ENCODE results near the gene SAMD13. TPM values are rescaled to one million over a fixed set of nuclear protein-coding genes. Genes with fewer than 3 reads are reported as not detected.

SAMD13 gene
- total RNA-seq, 1 donor from 2014 or later, result 1.0 TPM

DNA sequence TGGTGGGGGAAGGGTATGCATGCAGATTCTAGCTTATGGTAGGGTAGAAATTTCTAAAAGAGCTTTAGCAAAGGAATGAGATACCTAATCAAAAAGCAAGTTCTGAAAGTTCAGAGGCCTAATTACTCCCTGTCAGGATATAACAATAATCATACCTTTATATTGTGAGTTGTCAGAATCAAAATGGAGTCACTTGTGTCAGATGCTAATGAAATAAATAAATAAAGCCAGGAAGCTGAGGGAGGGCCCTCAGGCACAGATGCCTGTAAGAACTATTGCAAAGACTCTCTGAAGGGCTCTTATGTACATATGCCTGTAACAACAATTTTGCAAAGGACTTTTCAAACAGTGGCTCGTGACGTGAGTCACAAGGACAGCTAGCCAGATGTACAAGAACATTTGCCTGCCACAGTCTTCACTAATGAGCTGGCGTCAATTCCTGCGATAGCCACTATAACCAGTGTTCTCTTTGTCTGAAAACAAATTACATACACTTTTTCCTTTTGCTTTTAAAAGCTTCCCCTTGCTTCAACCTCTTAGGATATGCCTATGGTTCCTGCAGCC, 69.4 kb downstream of the SAMD13 start:
- DNase-seq (ENCODE audit: low read depth in 2 of 2), result peak in 1 of 2 donors; percentile 8

DNA sequence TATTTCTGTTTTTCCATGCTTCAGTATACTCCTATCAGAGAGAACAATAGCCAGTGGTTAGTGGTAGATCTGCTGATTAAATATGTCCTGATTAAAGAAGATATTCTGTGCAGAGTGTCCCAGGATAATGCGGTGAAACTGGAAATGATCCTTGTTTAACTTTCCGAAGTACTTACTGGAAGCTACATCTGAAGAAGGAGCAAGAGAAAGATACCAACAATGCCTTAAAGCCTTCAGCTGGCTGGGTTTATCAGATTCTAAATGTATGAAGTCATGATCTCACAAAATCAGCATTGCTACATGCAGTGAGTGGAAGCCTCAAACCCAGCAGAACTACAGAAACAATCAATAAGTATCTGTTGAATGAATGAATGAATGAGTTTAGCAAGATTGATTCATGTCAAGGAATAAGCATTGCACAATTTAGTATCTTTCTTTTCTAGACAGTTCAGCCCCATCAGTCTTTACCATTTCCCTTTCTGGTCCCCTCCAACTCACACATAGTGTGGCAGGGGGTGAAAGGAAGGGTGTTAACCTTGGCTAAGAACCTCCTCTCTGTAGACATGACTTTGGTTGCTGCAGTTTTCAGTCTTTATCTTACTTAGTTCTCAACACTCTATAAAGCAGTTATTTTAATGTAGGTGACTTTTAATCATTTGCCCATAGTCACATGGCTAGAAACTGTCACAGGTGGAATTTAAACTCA, 72.1 kb downstream of the SAMD13 start:
- no peak for DNase-seq (ENCODE audit: low read depth in 2 of 2)

DNA sequence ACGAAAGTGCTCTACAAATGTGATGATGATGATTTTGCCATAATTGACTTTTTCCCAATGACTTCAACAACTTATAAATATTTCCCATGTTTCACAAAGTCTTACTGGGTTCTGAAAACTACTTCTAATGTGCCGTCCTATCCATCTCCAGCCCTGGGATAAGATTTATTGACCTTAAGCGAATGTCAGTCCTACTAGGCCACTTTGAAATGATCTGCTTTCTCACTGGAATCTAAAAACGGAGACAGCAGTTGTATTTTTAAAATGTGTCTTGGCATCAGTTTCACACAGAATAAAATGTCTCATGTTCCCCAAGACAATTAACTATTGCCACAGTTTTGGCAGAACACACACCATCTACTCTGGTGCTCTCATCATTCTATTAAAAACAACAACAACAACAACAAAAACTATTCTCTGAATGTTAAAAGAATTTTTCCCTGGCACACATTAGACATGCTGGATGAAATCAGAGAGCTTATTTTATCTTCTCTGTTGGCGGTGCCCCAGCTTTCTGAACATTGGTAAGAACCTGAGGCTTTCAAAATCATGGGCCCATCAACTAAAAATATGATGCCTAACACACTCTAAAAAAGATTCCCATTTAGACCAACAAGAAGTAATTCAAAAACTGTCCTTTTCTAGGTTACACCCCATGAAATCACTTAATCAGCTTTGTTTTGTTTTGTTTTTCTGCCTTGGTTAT, 73.6 kb downstream of the SAMD13 start:
- DNase-seq (ENCODE audit: low read depth in 2 of 2), result no peak

DNA sequence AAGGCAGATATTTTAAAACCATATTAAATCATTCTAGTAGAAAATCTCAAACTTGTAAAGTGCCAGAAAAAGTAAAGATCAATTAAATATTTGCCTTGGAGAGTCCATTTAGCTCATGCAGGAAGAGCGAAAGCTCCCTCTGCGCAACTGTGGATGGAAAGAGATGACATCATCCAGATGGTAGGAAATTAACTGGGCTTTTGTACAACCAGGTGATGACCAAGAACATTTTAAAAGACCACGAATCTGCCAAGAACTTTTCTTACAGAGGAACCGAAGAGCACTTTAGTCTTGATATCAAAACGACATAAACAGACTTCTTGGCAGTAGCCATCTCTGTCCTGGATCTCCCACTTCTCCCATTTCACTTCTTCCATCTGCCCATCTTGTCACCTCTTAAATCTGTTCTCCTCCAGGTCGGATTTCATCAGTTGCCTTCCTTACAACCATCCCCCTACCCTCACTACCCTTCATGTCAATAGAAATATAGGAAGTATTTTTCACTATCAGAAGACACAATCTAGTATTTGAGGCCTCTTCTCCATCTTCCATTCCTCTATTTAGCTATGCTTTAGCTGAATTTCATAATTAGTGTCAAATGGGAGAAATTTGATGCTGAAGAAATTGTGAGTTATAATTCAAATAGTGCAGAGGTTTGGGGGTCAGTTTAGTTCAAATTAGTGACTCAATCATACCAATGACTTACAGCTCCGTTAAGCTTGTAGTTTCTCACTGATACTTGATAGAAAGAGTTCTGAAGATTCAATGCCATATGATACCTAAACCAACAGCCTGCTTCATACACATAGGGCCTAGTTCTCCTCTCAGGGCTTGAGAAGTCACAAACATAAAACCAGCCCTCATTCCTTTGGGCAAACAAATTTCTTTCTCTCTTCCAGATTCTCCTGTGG, 74.7 kb downstream of the SAMD13 start:
- no peak for DNase-seq (ENCODE audit: low read depth in 2 of 2)

DNA sequence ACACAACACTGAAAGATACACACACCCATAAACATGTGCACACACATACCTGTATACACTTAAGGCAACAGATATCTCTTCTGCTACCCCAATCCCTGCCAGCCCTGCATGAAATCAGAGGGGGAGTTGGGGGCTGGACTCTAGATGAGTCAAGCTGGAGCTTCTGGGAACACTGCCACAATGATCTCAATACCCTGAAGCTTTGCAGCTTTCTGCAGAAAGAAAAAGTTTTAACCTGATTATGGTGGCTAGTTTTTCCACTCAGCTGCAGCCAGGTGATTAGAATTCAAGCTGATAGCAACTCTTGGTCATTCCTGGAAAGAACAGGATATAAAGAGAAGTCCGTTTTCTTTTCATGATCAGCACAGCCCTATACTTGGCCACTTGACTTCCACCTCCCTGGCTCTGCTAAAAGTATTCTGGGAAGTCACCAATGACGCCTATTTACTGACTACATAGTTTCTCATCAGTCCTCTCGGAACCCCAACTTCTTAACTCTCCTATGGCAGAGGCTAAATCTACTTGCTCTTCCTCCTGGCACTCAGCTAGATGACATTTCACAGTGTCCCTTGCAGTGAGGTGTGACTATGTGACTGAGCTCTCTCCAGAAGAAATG, 76.1 kb downstream of the SAMD13 start:
- DNase-seq (ENCODE audit: low read depth in 2 of 2), result peak in 1 of 2 donors; percentile 12

DNA sequence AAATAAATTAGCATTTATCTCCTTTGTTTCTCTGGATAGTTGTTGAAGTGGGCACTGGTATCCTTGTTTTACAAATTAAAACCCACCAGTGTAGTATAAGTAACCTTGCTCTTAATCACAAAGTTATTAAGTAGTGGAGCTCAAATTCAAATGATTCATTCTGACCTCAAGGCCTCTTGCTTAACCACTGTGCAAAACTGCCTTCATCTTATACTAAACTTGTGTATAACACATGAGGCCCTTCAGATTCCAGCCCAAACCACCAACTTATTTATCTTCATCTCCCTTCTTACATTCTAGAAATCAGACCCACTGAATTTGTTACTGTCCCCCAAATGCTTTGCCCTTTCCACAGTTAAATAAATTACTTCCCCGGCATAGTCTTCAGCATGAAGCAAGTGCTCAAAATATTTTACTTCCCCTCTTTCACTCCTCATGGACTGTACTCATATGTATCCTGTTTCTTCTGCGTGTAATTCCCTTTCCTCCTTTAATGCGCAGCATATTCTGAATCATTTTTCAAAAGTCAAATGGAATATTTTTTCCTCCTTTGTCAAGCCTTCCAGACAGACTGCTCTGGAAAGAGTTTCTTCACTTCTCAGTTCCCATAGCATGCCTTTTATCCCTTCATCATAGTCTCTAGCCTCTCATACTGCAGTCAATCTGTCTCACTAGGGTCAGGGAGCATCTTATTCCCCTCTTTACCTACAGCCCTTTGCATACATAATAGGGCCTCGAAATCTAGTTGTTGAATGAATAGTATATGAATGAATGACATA, 77.8 kb downstream of the SAMD13 start:
- no peak for DNase-seq (ENCODE audit: low read depth in 2 of 2)

DNA sequence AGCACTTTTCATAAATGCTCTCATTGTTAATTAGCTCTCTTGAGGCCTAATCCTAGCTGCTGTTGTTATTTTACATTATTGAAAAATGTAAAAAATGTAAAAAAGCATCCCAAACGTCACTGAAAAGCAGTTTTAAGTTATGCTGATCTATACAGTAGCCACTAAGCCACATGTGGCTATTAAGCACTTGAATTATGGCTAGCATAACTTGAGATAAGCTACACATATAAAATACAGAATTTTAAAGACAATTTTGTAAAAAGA, 78.3 kb downstream of the SAMD13 start:
- DNase-seq (ENCODE audit: low read depth in 2 of 2), result no peak

DNA sequence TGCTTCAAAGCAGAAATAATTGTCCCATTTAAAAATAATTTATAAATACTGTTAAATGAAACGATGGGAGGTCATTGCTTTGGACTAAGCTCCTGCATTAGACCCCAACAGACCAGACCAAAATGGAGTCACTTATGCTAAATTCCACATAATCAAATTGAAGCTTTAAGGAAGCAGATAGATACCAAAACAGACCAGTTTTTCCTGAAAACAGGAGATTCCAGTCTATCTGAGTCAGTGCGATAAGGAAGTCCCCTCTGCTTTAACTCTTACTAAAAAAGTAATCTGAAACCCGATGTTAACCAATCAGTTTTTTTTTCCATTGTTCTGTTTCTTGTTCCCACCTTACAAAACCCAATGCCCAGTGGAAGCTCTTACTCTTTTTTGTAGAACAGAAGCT, 80.6 kb downstream of the SAMD13 start:
- DNase-seq (ENCODE audit: low read depth in 2 of 2), result no peak

DNA sequence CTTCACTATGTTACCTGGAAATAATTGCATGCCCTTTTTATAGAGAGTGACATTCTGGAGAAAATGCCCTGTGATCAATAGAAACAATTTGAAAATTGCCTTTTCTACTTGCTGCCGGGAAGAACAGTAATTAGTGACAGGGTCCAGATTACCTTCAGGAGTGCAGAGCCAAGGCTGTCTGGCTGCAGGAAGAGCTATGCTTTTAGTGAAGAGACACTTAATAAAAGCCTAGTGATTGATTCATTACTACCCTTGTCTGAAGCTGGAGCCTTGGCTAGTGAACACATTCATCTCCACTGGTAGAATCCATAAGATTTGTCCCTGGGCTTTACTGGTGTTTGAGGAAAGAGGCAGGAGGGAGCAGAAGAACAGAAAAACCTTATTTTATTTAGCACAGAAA, 83.8 kb downstream of the SAMD13 start:
- no peak for DNase-seq (ENCODE audit: low read depth in 2 of 2)

DNA sequence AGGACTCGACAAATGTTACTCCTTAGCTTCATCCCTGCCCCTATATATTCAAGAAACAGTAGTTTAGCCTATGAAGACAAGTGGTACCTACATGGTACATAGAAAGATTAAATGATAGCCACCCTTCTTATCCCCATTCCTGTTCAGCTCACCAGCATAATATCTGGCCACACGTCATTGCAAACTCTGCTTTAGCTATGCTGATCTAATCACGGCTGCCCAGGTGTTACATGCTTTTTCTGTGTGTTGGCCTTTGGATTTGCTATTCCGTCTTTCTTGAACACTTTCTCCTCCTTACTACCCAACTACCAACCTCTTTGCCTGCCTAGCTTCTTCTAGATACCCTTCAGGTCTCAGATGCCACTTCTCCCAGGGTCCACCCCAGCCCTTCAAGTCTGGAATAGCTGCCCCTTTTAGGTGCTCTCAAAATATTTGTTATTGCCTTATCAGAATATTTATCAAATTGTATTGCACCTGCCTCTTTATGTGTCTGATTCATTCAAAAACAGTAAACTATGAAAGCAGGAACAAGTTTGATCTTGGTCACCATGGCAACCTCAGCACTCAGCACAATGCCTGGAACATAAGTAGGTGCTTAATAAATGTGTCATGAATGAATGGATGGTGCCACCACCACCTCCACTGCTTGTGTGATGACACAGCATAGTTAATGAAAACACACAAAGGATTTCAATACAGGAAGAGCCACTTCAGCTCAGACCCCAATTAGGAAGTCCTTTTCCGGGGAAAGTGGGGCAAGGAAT, 85.4 kb downstream of the SAMD13 start:
- DNase-seq (ENCODE audit: low read depth in 2 of 2), result peak in 1 of 2 donors; percentile 38

DNA sequence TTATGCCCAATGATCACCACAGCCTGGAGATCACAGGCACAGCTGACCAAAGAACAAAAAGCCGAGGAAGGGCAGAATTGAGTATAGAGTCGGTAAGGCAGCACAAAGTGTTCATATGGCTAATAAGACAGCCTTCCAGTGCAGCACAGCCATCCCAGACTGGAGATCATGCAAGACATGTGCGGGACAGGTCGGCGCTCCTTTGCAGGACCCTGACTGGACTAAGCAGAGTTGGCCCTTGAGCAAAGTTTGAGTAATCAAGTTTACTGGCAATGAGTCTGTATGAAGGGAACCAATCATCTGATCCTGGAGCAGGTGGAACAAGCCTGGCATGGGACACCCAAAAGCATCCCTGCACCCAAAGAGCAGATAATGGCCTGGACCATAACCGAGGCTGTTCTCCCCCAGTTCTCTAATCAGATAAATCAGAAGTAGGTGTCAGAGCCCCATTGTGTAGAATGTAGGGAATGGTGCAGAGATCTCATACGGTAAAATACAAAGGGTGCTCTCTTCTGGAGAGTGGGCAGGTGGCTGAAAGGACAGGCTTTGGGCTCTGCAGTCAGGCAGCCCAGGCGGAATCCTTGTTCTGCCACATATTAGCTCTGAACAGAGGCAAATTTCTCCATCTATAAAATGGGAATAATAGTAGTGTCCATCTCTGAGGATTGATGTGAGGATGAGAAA, 86.1 kb downstream of the SAMD13 start:
- peak in 1 of 2 donors; percentile 42 for DNase-seq (ENCODE audit: low read depth in 2 of 2)

DNA sequence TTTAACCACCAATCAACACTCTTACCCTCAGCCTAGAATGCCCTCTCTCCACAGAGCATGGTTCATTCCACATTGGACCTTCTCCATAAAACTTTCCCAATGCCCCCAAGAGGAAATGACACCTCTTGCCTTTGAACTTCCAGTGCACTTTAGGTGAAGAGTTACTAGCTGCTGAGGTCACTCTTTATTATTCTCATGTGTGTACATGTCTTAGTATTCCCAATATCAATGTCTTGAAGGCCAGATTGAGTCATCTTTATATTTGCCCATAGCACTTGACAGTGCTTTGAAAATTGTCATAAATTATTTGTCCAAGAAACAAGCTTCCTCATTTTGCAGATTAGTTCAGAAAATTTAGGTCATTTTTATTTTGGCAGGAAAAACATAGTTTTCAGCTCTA, 88.7 kb downstream of the SAMD13 start:
- no peak for DNase-seq (ENCODE audit: low read depth in 2 of 2)

DNA sequence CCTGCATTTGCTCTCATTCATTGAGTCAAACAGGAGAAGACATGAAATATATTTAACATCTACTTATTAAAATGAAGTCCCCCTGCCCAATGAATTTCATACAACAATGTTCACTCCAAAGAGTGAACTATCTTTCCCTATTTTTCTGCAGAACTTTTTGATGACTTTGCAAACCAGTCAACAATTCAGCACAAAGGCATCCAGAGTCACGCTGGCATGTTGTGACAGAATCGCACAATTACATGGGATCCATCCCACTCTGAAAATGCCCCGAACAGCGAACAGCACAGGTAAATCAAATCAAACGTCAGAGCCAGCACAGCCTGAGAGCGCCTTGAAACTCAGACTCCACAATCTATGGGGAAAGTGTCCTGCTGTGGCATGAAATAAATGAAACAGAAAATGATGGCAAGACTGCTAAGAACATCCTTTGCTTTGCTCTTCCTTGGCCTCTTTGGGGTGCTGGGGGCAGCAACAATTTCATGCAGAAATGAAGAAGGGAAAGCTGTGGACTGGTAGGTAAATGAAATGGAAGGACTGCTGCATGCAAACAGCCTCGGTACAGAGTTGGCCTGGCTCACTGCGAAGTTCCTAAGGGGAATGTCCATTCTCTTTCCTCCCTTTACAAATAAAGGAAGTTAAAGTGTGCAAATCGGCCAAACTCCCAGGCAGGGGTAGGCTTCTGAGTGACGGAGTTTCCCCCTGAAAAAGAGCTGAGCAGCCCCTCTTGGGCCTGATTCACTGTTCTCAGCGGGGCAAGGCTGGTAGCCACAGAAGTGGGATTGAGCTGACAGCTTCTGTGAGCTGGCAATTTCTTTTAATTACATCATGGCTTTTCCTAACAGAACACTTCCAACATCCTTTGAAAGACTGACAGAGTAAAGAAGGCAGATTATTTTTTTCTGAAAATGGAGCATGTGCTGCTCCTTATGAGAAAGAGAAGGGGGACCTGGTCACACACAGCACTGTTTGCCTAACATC, 97.0 kb downstream of the SAMD13 start, which contains the start of gene DNASE2B:
Gene DNASE2B, plus strand, starts transcription at position 310 of the 981 bp plus-strand sequence. Its CDS starts 81 bp downstream, at position 391.
- DNase-seq (ENCODE audit: low read depth in 2 of 2), result no peak

Other genes starting within 250 kb of the SAMD13 start
- gene PRKACB, start 157.4 kb upstream of the SAMD13 start, total RNA-seq, result 10.0 and 14.6 TPM in 2 replicates
- gene DNASE2B, start 96.8 kb downstream of the SAMD13 start, total RNA-seq, result not detected in 2 replicates
- gene RPF1, start 177.6 kb downstream of the SAMD13 start, total RNA-seq, result 18.5 and 20.0 TPM in 2 replicates
- gene SPATA1, start 204.7 kb downstream of the SAMD13 start, total RNA-seq, result 0.13 and 0.38 TPM in 2 replicates
- gene GNG5, start 204.9 kb downstream of the SAMD13 start, total RNA-seq, result 10.1 and 17.8 TPM in 2 replicates